Epidermal melanocyte (primary cell): Measurements from ENCODE around the gene AP2A2.

Experiments used
- DNase-seq: peaks from one replicate; pipeline ENCODE4 v3.0.0; 2011; ENCODE audit warnings: low spot score; ENCODE audit not compliant: insufficient read length

The AP2A2 gene

DNA sequence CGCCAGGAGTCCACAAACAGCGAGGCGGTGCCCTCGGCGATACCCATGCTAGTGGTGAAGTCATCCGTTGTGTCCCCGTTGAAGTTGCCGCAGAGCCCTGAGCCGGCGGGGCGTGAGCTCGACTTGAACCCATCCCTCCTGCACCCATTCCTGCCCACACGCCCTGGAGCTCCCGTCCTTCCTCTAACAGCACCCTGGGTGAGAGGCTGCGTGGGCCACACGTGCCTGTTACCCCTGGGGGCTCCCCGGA, 102.5 kb downstream of the AP2A2 start:
- DNase-seq: no peak

DNA sequence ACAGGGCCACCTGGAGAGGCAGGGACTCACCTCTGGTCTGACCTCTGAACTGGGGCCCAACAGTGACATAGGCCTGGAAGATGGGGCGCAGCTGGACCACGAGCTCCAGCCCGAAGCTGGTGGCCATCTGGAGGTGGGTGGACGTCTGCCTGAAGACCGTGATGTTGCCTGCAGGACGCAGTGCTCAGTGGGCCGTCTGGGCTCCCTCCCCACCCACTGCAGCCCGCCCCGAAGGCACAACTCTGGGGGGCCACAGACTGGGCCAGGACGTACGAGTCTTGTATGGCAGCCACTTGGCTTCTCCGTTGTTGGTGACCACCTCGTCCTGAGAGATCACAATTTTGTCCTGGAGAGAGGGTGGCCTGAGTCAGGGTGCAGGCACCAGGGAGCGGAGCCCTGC, 102.9 kb downstream of the AP2A2 start:
- no peak for DNase-seq

DNA sequence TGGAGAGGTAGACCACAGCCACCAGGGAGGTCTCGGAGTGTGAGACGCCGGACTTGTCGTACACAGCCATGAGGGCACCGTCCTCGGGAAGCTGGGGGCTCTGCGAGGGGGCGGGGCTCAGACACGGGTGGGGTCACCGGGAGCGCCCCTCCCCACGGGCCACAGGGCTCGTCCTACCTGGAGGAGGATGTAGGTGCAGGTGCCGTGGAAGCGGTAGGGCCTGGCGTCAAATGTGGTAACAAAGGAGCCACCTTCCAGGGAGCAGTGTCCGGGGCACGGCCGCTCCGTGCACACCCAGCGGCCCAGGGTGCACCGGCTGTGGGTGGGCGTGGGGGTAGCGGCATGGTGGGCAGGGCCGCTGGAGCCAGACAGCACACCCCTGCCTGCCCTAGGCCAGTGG, 103.4 kb downstream of the AP2A2 start:
- no peak for DNase-seq

DNA sequence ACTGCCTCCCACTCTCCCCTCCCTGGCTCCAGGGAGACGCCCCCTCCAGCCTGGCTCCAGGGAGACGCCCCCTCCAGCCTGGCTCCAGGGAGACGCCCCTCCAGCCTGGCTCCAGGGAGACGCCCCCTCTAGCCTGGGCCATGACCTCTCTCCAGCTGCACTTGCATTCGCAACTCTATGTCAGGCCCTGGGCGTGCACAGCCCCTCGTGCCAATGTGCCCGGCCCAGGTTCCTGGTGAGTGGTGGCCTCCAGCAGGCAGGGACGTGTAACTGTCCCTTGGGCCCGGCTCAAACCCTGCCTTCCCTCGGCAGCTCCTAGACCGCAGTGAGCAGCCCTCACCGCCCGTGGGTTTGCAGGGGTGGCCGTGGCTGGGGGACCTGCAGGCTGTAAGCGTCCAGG, 104.0 kb downstream of the AP2A2 start:
- no peak for DNase-seq

DNA sequence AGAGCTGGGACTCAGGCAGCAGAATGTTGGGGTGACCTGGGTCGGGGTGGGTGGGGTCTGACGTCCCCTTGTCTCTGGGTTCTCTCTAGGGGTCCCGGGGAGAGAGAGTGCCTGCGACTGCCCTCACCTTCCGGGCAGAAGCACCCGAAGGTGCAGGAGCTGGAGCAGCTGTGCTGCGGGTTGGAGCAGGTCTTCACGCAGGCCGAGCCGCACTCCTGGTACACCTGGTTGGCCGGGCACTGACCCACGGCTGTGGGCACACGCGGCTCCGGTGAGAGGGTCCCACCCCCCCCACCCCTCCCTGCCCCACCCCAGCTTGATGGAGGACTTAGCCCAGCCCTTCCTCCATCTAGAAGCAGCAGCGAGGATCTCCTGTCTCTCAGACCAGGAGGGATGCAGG, 104.4 kb downstream of the AP2A2 start:
- DNase-seq: no peak

- DNase-seq: no peak
Measured at GRCh38 chr11:1030556-1030955, 104.9 kb downstream of the AP2A2 start.

GRCh38 chr11:1031121-1031899, 105.6 kb downstream of the AP2A2 start:
- no peak for DNase-seq

- no peak for DNase-seq
Measured at GRCh38 chr11:1032310-1032891, 106.7 kb downstream of the AP2A2 start.

DNA sequence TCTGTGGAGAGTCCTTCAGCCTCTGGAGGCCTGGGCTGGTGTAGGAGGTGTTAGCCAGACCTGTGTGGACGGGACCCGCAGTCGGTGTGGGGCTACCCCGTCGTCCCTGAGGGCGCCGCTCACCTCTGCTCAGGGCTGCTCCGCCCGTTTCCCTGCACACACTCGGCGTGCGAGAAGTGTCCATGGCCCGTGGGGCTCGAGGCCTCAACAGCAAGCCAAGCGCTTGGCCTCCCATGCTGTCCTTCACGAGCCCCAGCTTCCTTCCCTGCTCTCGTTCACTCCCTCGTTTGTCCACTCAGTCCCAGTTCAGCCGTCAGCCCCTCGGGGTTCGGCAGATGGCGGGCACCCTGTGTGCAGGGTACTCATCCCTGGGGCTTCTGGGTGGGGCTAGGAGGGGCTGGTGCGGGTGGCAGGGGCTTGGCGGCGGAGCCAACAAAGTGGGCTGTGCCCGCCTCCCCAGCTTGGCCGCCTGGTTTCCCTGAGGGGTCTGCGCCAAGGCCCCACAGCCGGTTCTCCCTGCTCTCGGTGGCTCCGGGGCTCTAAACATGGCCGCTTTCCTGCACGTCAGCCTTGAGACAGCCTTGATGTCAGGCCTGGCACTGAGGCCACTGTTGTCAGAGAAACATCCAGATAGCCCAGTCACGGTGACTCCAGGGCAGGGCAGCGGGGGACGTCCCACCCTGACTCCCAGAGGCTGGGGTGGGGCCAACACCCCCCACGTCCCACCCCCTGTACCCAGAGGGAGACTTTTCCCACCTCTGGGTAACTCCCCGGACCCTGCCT, 107.5 kb downstream of the AP2A2 start:
- no peak for DNase-seq

- DNase-seq: no peak
Measured at GRCh38 chr11:1034001-1034400, 108.3 kb downstream of the AP2A2 start.

GRCh38 chr11:1034456-1035295, 109.0 kb downstream of the AP2A2 start:
- no peak for DNase-seq

DNA sequence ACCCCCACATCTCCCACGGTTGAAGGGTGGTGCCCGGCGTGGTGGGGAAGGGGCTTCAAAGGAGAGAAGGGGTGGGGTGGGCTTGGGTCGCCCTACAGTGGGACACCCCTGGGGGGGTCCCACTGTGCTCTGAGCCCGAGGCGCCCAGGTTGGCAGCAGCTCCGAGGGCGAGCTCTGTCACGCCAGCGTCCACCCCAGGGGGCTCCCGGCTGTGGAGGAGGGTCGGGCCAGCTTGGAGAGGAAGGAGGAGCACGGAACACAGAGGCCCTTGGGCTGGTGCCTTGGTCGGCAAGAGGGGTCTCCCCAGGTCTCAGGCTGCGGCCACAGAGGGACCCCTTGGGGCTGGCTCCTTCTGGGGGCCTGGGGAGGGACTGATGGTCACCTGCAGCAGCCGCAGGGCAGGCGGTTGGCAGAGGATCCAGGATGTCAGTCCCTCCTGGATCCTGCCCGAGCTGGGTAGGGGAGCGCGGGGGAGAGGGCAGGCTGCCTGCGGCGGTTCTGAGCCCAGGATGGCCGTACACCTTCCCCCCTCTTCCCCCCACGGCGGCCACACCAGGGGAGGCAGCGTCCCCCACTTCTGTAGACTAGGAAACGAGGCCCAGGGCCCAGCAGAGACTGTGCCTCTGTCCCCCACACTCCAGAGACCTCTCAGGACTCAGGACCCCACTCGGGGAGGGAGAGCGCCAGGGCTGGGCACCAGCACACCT, 110.1 kb downstream of the AP2A2 start:
- no peak for DNase-seq

- no peak for DNase-seq
Measured at GRCh38 chr11:1036303-1036923, 110.7 kb downstream of the AP2A2 start, which contains the start of gene MUC6. TSS of gene MUC6 (minus strand) at chr11:1036718. CDS start at chr11:1036655, 63 bp downstream.

DNA sequence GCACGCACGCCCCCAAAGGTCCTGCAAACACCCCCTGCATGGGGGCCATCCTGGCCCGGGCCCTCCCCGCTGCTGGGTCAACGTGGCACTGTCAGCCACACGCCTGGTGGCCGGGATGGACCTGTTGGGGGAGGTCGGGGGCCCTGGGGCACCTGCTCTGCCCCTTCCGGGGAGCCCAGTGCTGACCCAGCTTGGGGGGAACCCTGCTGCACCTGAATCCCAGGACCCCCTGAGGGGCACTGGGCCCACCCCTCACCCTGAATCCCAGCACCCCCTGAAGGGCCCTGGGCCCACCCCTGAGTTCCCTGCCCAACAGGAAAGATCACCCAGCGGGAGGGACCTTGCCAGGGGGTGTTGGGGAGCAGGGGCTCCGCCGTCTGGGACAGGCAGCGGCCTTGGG, 111.3 kb downstream of the AP2A2 start:
- no peak for DNase-seq

DNA sequence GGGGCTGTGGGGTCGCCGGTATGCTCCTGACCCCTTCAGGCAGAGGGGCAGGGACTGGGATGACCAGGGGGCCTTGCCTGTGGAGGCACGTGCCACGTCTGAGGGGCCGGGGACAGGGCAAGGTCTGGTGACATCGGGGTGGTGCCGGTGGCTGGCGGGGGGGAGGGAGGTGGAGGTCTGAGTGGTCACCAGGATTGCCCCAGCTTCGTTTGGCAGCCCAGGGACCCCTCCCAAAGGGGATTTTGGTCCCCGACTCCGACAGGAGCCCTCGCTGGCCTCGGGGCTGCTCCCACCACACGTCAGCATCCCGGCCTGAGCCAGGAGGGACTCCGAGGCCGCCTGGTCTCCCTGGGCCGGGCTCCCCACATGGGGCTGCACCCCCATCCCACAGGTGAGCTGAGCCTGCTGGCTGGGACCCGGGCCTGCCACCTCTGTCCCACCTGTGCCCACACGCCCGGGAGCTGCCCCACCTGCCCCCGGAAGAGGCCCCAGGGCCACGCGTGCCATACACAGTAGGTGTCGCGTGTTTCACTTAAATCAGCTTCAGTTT, 111.9 kb downstream of the AP2A2 start:
- no peak for DNase-seq

DNA sequence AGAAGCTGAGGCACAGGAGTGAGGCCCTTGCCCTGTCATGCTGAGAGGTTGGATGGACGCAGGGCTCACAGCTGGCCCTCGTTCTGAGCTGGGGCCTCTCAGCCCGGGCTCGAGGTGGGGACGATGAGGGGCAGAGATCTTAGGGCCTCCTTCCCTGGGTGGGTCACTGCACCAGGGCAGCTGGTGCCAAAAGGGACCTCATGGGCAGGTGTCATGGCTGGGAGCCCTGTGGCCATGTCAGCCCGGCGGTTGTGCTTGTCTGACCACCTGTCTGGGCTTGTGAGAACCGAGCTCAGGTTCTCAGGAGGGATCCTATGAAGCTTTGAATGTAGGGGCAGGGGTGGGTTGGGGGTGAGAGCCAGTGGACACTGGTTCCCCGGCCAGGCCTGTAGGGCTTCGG, 112.7 kb downstream of the AP2A2 start:
- DNase-seq: no peak

DNA sequence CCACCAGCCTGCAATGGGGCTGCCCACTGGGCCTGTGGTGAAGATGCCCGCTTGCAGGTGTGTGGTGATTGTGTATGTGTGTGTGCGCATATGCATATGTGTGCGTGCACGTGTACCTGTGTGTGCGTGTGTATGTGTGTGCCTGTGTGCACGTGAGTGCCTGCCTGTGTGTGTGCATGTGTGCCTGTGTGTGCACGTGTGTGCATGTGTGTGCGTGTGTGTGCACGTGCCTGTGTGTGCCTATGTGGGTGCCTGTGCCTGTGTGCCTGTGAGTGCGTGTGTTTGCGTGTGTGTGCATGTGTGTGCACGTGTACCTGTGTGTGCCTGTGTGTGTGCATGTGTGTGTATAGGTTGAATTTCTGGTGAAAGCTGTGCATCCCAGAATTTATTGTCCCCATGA, 113.3 kb downstream of the AP2A2 start:
- no peak for DNase-seq

DNA sequence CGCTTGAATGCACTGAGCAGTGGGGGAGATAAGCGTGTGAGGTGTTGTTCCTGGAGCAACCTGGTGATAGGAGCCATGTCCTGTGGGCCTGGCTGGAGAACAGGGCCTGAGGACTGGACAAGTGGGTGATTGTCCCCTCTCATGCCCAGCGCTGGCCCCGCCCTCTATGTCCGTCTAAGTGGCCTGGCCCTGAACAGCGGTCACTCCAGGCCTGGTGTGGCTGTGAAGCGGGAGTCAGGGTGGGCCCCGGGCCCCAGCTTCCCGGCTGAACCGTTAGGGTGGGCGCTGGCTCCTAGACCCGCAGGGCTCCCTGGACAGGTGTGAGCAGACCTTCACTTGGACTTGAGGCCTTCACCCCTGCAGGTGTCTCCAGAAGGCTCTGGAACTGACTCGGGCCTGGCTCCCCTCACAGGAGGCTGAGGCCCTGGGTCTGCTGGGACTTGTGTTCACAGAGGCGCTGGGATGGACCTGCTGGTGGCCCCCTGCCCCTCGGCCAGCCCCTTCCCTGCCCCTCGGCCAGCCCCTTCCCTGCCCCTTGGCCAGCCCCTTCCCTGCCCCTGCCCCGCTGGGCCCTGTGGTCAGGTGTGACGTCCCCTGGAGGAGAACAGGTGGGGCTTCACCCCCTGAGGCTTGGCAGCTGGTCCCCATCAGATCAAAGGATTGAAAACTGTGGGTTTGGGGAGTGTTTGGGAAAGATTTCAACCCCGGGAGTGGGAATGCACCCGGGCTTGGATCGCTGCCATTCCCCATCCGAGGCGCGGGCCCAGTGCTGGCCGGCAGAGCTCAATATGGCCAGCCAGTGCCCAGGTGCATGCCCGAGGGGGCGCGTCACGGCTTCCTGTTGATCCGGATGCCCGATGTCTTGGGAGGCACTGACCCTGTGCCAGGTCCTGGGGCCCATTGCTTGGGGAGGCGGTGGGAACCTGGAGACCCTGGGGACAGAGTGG, 114.1 kb downstream of the AP2A2 start:
- DNase-seq: no peak

GRCh38 chr11:1040428-1041148, 114.9 kb downstream of the AP2A2 start:
- no peak for DNase-seq
